HepG2 (cell line): ENCODE results near the gene ZMYND19. TPM values are rescaled to one million over a fixed set of nuclear protein-coding genes. Genes with fewer than 3 reads are reported as not detected.

Experiments
- AGO2 ChIP-seq: fragments of 200-400 bp; formaldehyde crosslinking; optimal IDR thresholded peaks from 2 replicates; pipeline ENCODE3; 2017; ENCODE audit warnings: mild to moderate bottlenecking, low read depth, low read length, moderate library complexity
- HOXA7 ChIP-seq: sonication (generic); formaldehyde crosslinking; IDR thresholded peaks from 2 replicates; pipeline ENCODE4 v1.8.1; 2022; ENCODE audit warnings: mild to moderate bottlenecking, missing genetic modification reagents, moderate library complexity
- NPAS2 ChIP-seq: sonication (generic); formaldehyde crosslinking; IDR thresholded peaks from 2 replicates; pipeline ENCODE4 v1.8.0; 2022; ENCODE audit warnings: mild to moderate bottlenecking, missing genetic modification reagents, borderline replicate concordance
- SRY ChIP-seq: sonication (generic); formaldehyde crosslinking; IDR thresholded peaks from 2 replicates; pipeline ENCODE4 v1.8.0; 2022; ENCODE audit warnings: mild to moderate bottlenecking, missing genetic modification reagents
- STAG1 ChIP-seq: sonication (generic); formaldehyde crosslinking; IDR thresholded peaks from 2 replicates; pipeline ENCODE4 v1.4.0; 2020; ENCODE audit warnings: missing genetic modification reagents
- TBX2 ChIP-seq: sonication (generic); formaldehyde crosslinking; IDR thresholded peaks from 2 replicates; pipeline ENCODE4 v1.5.0; 2020; ENCODE audit warnings: missing genetic modification reagents, mild to moderate bottlenecking, borderline replicate concordance
- ZC3H13 ChIP-seq: sonication (generic); formaldehyde crosslinking; IDR thresholded peaks from 2 replicates; pipeline ENCODE4 v1.8.1; 2023; ENCODE audit warnings: mild to moderate bottlenecking, missing genetic modification reagents, moderate library complexity
- ZNF34 ChIP-seq: sonication (generic); formaldehyde crosslinking; IDR thresholded peaks from 2 replicates; pipeline ENCODE4 v1.4.0; 2020; ENCODE audit warnings: mild to moderate bottlenecking, missing genetic modification reagents, borderline replicate concordance
- ZSCAN22 ChIP-seq: sonication (generic); formaldehyde crosslinking; IDR thresholded peaks from 2 replicates; pipeline ENCODE4 v1.4.0; 2020; ENCODE audit warnings: mild to moderate bottlenecking, missing genetic modification reagents
- polyA plus RNA-seq, 8 experiments: library from polyadenylated mRNA; depleted of rRNA in 3 of 8; stranded (reverse) in 7 of 8; unstranded in 1 of 8; fragments of >200 nt; fragmentation: Illumina TruSeq in 4 of 8; extraction: Trizol in 4 of 8; gene quantifications; 2 replicates each; pipeline versions ENCODE4 v1.2.1 to v1.2.3, GENCODE V29; 2011 to 2016; ENCODE audit warnings: low read depth in 4 of 8, missing spikeins in 1 of 8, mixed read lengths in 1 of 8; ENCODE audit not compliant: insufficient read depth in 1 of 8
- total RNA-seq, 5 experiments: library from RNA; depleted of rRNA; stranded (reverse); fragments of >200 nt; fragmentation: Illumina TruSeq; extraction: Trizol; gene quantifications; 2 replicates each; pipeline ENCODE4 v1.2.3, GENCODE V29; 2016; ENCODE audit warnings: low read depth in 1 of 5
- TF ChIP-seq, protein P1 (sequence below): sonication (generic); formaldehyde crosslinking; IDR thresholded peaks from 2 replicates; pipeline ENCODE4 v1.4.0; 2020; ENCODE audit warnings: missing genetic modification reagents
- TF ChIP-seq, protein P2 (sequence below): sonication (generic); formaldehyde crosslinking; IDR thresholded peaks from 2 replicates; pipeline ENCODE4 v1.4.0; 2020; ENCODE audit warnings: missing genetic modification reagents
- TF ChIP-seq, protein P3 (sequence below): sonication (generic); formaldehyde crosslinking; IDR thresholded peaks from 2 replicates; pipeline ENCODE4 v1.5.1; 2020; ENCODE audit warnings: mild to moderate bottlenecking, missing genetic modification reagents
- TF ChIP-seq, protein P4 (sequence below): sonication (generic); formaldehyde crosslinking; IDR thresholded peaks from 2 replicates; pipeline ENCODE4 v1.5.1; 2020; ENCODE audit warnings: missing genetic modification reagents, mild to moderate bottlenecking, borderline replicate concordance
- TF ChIP-seq, protein P5 (sequence below): fragments of 450-650 bp; IDR thresholded peaks from 2 replicates; pipeline ENCODE4 v1.6.1; 2016

The ZMYND19 gene
- total and polyA plus RNA-seq, 2 of the 13 experiments (the other 11 are each of a cell fraction or from before 2014, with no cell fraction given): 21.3 to 38.7 TPM

DNA sequence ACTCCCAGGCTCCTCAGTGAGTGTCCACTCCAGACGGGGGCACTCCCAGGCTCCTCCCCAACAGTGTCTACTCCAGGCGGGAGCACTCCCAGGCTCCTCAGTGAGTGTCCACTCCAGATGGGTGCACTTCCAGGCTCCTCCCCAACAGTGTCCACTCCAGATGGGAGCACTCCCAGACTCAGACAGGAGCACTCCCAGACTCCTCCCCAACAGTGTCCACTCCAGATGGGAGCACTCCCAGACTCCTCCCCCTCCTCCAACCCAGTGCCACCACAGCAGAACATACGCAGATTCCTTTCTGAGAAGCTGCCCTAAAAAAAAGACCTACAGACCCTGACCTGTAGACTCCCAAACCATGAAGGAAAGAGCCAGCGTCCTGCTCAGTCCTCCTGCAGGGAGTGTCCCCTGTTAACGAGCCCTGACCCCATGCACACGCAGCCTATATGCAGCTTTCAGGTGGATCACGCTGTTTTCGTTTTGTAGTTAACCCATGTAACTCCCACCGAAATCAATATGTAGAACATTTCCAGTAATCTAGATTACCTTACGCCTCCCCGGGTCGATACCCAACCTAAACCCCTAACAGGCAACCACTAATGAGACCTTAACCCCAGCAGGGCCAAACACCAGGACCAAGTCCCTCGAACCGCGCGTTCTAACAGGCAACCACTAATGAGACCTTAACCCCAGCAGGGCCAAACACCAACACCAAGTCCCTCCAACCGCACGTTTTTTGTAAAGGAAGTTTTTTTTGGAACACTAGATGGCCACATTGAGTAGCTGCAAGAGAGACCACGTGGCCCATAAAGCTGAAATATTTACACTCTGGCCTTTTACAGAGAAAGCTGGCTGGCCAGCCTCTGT lies 55.8 kb downstream of the ZMYND19 start (continued):
- TF ChIP-seq TBX2 (CRISPR knock-in tag) (peak; percentile 53; the same call in 1 of the 2 replicates), ZC3H13 (CRISPR knock-in tag) (0 out of 2 replicates have a peak, but pooled peaks have one; percentile 20), ZSCAN22 (no peak), NPAS2 (CRISPR knock-in tag) (no peak), HOXA7 (CRISPR knock-in tag) (no peak), STAG1 (CRISPR knock-in tag) (peak; percentile 46), ZNF34 (CRISPR knock-in tag) (no peak), AGO2 (no peak), SRY (CRISPR knock-in tag) (no peak)
- TF ChIP-seq, protein P1, sequence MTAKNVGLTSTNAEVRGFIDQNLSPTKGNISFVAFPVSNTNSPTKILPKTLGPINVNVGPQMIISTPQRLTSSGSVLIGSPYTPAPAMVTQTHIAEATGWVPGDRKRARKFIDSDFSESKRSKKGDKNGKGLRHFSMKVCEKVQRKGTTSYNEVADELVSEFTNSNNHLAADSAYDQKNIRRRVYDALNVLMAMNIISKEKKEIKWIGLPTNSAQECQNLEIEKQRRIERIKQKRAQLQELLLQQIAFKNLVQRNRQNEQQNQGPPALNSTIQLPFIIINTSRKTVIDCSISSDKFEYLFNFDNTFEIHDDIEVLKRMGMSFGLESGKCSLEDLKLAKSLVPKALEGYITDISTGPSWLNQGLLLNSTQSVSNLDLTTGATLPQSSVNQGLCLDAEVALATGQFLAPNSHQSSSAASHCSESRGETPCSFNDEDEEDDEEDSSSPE: peak; percentile 51; the same call in 1 of the 2 replicates
- TF ChIP-seq, protein P2, sequence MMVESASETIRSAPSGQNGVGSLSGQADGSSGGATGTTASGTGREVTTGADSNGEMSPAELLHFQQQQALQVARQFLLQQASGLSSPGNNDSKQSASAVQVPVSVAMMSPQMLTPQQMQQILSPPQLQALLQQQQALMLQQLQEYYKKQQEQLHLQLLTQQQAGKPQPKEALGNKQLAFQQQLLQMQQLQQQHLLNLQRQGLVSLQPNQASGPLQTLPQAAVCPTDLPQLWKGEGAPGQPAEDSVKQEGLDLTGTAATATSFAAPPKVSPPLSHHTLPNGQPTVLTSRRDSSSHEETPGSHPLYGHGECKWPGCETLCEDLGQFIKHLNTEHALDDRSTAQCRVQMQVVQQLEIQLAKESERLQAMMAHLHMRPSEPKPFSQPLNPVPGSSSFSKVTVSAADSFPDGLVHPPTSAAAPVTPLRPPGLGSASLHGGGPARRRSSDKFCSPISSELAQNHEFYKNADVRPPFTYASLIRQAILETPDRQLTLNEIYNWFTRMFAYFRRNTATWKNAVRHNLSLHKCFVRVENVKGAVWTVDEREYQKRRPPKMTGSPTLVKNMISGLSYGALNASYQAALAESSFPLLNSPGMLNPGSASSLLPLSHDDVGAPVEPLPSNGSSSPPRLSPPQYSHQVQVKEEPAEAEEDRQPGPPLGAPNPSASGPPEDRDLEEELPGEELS (CRISPR knock-in tag): peak; percentile 22; the same call in 1 of the 2 replicates
- TF ChIP-seq, protein P3, sequence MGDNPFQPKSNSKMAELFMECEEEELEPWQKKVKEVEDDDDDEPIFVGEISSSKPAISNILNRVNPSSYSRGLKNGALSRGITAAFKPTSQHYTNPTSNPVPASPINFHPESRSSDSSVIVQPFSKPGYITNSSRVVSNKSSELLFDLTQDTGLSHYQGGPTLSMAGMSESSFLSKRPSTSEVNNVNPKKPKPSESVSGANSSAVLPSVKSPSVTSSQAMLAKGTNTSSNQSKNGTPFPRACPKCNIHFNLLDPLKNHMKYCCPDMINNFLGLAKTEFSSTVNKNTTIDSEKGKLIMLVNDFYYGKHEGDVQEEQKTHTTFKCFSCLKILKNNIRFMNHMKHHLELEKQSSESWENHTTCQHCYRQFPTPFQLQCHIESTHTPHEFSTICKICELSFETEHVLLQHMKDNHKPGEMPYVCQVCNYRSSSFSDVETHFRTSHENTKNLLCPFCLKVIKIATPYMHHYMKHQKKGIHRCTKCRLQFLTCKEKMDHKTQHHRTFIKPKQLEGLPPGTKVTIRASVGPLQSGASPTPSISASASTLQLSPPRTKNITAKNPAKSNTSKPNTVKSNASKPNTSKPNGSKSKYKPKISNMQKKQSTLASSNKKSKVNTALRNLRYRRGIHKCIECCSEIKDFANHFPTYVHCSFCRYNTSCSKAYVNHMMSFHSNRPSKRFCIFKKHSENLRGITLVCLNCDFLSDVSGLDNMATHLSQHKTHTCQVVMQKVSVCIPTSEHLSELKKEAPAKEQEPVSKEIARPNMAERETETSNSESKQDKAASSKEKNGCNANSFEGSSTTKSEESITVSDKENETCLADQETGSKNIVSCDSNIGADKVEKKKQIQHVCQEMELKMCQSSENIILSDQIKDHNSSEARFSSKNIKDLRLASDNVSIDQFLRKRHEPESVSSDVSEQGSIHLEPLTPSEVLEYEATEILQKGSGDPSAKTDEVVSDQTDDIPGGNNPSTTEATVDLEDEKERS (CRISPR knock-in tag): no peak
- TF ChIP-seq, protein P4, sequence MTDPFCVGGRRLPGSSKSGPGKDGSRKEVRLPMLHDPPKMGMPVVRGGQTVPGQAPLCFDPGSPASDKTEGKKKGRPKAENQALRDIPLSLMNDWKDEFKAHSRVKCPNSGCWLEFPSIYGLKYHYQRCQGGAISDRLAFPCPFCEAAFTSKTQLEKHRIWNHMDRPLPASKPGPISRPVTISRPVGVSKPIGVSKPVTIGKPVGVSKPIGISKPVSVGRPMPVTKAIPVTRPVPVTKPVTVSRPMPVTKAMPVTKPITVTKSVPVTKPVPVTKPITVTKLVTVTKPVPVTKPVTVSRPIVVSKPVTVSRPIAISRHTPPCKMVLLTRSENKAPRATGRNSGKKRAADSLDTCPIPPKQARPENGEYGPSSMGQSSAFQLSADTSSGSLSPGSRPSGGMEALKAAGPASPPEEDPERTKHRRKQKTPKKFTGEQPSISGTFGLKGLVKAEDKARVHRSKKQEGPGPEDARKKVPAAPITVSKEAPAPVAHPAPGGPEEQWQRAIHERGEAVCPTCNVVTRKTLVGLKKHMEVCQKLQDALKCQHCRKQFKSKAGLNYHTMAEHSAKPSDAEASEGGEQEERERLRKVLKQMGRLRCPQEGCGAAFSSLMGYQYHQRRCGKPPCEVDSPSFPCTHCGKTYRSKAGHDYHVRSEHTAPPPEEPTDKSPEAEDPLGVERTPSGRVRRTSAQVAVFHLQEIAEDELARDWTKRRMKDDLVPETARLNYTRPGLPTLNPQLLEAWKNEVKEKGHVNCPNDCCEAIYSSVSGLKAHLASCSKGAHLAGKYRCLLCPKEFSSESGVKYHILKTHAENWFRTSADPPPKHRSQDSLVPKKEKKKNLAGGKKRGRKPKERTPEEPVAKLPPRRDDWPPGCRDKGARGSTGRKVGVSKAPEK (CRISPR knock-in tag): no peak
- TF ChIP-seq, protein P5, sequence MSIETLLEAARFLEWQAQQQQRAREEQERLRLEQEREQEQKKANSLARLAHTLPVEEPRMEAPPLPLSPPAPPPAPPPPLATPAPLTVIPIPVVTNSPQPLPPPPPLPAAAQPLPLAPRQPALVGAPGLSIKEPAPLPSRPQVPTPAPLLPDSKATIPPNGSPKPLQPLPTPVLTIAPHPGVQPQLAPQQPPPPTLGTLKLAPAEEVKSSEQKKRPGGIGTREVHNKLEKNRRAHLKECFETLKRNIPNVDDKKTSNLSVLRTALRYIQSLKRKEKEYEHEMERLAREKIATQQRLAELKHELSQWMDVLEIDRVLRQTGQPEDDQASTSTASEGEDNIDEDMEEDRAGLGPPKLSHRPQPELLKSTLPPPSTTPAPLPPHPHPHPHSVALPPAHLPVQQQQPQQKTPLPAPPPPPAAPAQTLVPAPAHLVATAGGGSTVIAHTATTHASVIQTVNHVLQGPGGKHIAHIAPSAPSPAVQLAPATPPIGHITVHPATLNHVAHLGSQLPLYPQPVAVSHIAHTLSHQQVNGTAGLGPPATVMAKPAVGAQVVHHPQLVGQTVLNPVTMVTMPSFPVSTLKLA: peak; percentile 80
